Neural progenitor cell (in vitro differentiated cells): ENCODE data around the gene SLC22A23. TPM values are rescaled to one million over a fixed set of nuclear protein-coding genes. Genes with fewer than 3 reads are reported as not detected.
A peak's percentile ranks its signal among the peaks of the same experiment; 100 is the strongest.

Experiments
- DNase-seq: peaks from one replicate; pipeline ENCODE4 v3.0.0-alpha.2; 2016; ENCODE audit warnings: low spot score
- H2AFZ ChIP-seq: fragments of 200-600 bp; sonication (generic); replicated peaks from 2 replicates; pipeline ENCODE4 v1.6.1; 2016; ENCODE audit warnings: antibody characterized with exemption
- H3F3A ChIP-seq: fragments of 200-600 bp; sonication (generic); 2 replicates; pipeline ENCODE4 v1.6.1; 2016; ENCODE audit warnings: antibody characterized with exemption, low read depth
- H3K27ac ChIP-seq: fragments of 200-600 bp; sonication (generic); 2 replicates; pipeline ENCODE4 v1.5.1; 2016; ENCODE audit warnings: mild to moderate bottlenecking
- H3K27me3 ChIP-seq: fragments of 200-600 bp; sonication (generic); 2 replicates; pipeline ENCODE4 v1.6.1; 2016; ENCODE audit warnings: mild to moderate bottlenecking, moderate library complexity
- H3K36me3 ChIP-seq: fragments of 200-600 bp; sonication (generic); 2 replicates; pipeline ENCODE4 v1.5.1; 2016
- H3K4me1 ChIP-seq: fragments of 200-600 bp; sonication (generic); 2 replicates; pipeline ENCODE4 v1.6.1; 2016; ENCODE audit warnings: mixed run types
- H3K4me2 ChIP-seq: fragments of 200-600 bp; sonication (generic); 2 replicates; pipeline ENCODE4 v1.6.1; 2016
- H3K4me3 ChIP-seq: fragments of 200-600 bp; sonication (generic); 2 replicates; pipeline ENCODE4 v1.5.1; 2016
- H3K79me2 ChIP-seq: fragments of 200-600 bp; sonication (generic); 2 replicates; pipeline ENCODE4 v1.6.1; 2016; ENCODE audit warnings: low read depth
- H3K9ac ChIP-seq: fragments of 200-600 bp; sonication (generic); 2 replicates; pipeline ENCODE4 v1.6.1; 2016
- H3K9me3 ChIP-seq: fragments of 200-600 bp; sonication (generic); 2 replicates; pipeline ENCODE4 v1.5.1; 2016; ENCODE audit warnings: low read depth
- H4K20me1 ChIP-seq: fragments of 200-600 bp; sonication (generic); 2 replicates; pipeline ENCODE4 v1.6.1; 2016; ENCODE audit warnings: low read depth
- H3K27ac Mint-ChIP-seq: 3 replicates; pipeline ENCODE4 v1.8.0; 2021; ENCODE audit warnings: mixed read lengths
- H3K27me3 Mint-ChIP-seq: 2 replicates; pipeline ENCODE4 v1.8.0; 2022; ENCODE audit warnings: low read depth, mild to moderate bottlenecking, inconsistent platforms, moderate library complexity, mixed read lengths; ENCODE audit not compliant: insufficient read depth
- H3K36me3 Mint-ChIP-seq: 3 replicates; pipeline ENCODE4 v1.8.0; 2021; ENCODE audit warnings: mixed read lengths
- H3K4me1 Mint-ChIP-seq: 3 replicates; pipeline ENCODE4 v1.8.0; 2021; ENCODE audit warnings: mixed read lengths
- H3K4me3 Mint-ChIP-seq: 3 replicates; pipeline ENCODE4 v1.8.0; 2021; ENCODE audit warnings: mild to moderate bottlenecking, moderate library complexity, mixed read lengths
- H3K9me3 Mint-ChIP-seq: 3 replicates; pipeline ENCODE4 v1.8.0; 2020; ENCODE audit warnings: mixed read lengths
- EZH2 ChIP-seq: fragments of 200-600 bp; sonication (generic); IDR thresholded peaks from 2 replicates; pipeline ENCODE4 v1.6.1; 2017; ENCODE audit warnings: antibody characterized with exemption, mild to moderate bottlenecking, moderate library complexity
- EZH2phosphoT487 ChIP-seq: fragments of 200-600 bp; sonication (generic); IDR thresholded peaks from 2 replicates; pipeline ENCODE4 v1.6.1; 2017; ENCODE audit warnings: antibody characterized with exemption
- total RNA-seq: library from RNA; depleted of rRNA; stranded (reverse); fragments of >200 nt; gene quantifications from 2 replicates; pipeline ENCODE4 v1.2.3, GENCODE V29; 2015; ENCODE audit warnings: low replicate concordance
- TF ChIP-seq, protein P1 (sequence below): fragments of 200-600 bp; sonication (generic); IDR thresholded peaks from 2 replicates; pipeline ENCODE4 v1.5.1; 2017; ENCODE audit warnings: antibody characterized with exemption, mild to moderate bottlenecking

The SLC22A23 gene
- total RNA-seq, 1 donor from 2014 or later, result 0.99 TPM

DNA sequence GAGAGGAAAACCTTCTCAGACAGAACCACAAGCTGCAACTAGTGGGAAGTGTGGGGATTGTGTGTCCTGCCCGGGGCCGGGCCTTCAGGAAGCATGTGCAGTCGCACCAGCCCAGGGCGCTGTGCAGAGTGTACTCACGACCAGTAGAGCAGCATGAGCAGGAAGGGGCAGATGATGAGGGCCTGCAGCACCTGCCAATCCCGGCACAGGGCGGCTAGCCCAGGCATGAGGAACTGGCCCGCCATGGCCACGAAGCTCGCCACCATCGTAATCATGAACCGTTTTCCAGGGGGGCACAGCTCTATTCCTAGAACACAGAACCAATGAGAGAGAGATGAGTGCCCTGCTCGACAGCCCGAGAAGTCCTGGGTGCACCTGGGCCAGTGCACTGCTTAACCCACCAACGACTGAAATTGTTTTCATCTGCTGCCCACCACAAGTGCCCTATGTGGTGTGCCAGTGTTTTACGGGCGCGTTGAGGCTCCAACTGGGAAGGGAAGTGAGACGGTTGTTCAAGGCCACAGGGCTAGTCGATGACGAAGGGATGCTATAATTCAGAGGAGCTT is 133.1 kb downstream of the SLC22A23 start:
- Mint-ChIP-seq H3K27ac (no peak overlapping the region), H3K27me3 (peaks cover 2% of the 10 kb centered on the region), H3K9me3 (no peaks in the 10 kb centered on the region), H3K4me3 (no peak overlapping the region), H3K4me1 (peaks cover 74% of the 10 kb centered on the region), H3K36me3 (peaks cover 36% of the 10 kb centered on the region)
- no peak overlapping the region for H3K27ac ChIP-seq
- no peaks in the 10 kb centered on the region for H3K27me3 ChIP-seq
- H4K20me1 ChIP-seq, result no peaks in the 10 kb centered on the region
- H3K9ac ChIP-seq, result no peak overlapping the region
- no peak for DNase-seq
- TF ChIP-seq EZH2 (no peak), EZH2phosphoT487 (no peak)
- TF ChIP-seq, protein P1, sequence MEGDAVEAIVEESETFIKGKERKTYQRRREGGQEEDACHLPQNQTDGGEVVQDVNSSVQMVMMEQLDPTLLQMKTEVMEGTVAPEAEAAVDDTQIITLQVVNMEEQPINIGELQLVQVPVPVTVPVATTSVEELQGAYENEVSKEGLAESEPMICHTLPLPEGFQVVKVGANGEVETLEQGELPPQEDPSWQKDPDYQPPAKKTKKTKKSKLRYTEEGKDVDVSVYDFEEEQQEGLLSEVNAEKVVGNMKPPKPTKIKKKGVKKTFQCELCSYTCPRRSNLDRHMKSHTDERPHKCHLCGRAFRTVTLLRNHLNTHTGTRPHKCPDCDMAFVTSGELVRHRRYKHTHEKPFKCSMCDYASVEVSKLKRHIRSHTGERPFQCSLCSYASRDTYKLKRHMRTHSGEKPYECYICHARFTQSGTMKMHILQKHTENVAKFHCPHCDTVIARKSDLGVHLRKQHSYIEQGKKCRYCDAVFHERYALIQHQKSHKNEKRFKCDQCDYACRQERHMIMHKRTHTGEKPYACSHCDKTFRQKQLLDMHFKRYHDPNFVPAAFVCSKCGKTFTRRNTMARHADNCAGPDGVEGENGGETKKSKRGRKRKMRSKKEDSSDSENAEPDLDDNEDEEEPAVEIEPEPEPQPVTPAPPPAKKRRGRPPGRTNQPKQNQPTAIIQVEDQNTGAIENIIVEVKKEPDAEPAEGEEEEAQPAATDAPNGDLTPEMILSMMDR, result no peak
- no peak overlapping the region for H2AFZ ChIP-seq
- H3F3A ChIP-seq, result no peaks in the 10 kb centered on the region
- no peaks in the 10 kb centered on the region for H3K9me3 ChIP-seq
- no peaks in the 10 kb centered on the region for H3K36me3 ChIP-seq
- H3K4me2 ChIP-seq, result no peak overlapping the region
- no peaks in the 10 kb centered on the region for H3K4me1 ChIP-seq
- no peaks in the 10 kb centered on the region for H3K79me2 ChIP-seq
- no peak overlapping the region for H3K4me3 ChIP-seq

GRCh38 chr6:3323148-3323547 is 133.7 kb downstream of the SLC22A23 start:
- H3K79me2 ChIP-seq, result no peaks in the 10 kb centered on the region
- peaks cover 40% of the 10 kb centered on the region for H3K36me3 Mint-ChIP-seq
- H3K27ac ChIP-seq, result no peak overlapping the region
- H3K27me3 ChIP-seq, result no peaks in the 10 kb centered on the region
- H3K9me3 ChIP-seq, result no peaks in the 10 kb centered on the region
- H3K4me1 Mint-ChIP-seq, result peaks cover 71% of the 10 kb centered on the region
- H3K4me3 Mint-ChIP-seq, result no peak overlapping the region
- no peak overlapping the region for H3K4me2 ChIP-seq
- H3K9me3 Mint-ChIP-seq, result no peaks in the 10 kb centered on the region
- no peak for TF ChIP-seq EZH2
- TF ChIP-seq, protein P1, result no peak
- TF ChIP-seq EZH2phosphoT487, result no peak
- H3K9ac ChIP-seq, result no peak overlapping the region
- H3F3A ChIP-seq, result no peaks in the 10 kb centered on the region
- no peaks in the 10 kb centered on the region for H4K20me1 ChIP-seq
- H2AFZ ChIP-seq, result no peak overlapping the region
- H3K4me3 ChIP-seq, result no peak overlapping the region
- no peaks in the 10 kb centered on the region for H3K36me3 ChIP-seq
- peaks cover 5% of the 10 kb centered on the region for H3K27me3 Mint-ChIP-seq
- H3K27ac Mint-ChIP-seq, result no peak overlapping the region
- no peaks in the 10 kb centered on the region for H3K4me1 ChIP-seq
- DNase-seq, result no peak

- no peaks in the 10 kb centered on the region for H3K79me2 ChIP-seq
- DNase-seq, result no peak
Observed at GRCh38 chr6:3322366-3322890, 134.4 kb downstream of the SLC22A23 start.

More at GRCh38 chr6:3322366-3322890, 134.4 kb downstream of the SLC22A23 start:
- no peak overlapping the region for H3K4me2 ChIP-seq
- H3F3A ChIP-seq, result no peaks in the 10 kb centered on the region
- peaks cover 42% of the 10 kb centered on the region for H3K36me3 Mint-ChIP-seq
- H3K9me3 ChIP-seq, result no peaks in the 10 kb centered on the region
- H3K9ac ChIP-seq, result no peak overlapping the region
- peak overlapping the region; percentile 57 for H3K27ac Mint-ChIP-seq
- H3K4me1 Mint-ChIP-seq, result peaks cover 71% of the 10 kb centered on the region
- no peaks in the 10 kb centered on the region for H3K4me1 ChIP-seq
- TF ChIP-seq, protein P1, result no peak
- no peak for TF ChIP-seq EZH2phosphoT487
- TF ChIP-seq EZH2, result no peak
- H3K27me3 ChIP-seq, result no peaks in the 10 kb centered on the region
- H3K27ac ChIP-seq, result no peak overlapping the region
- H2AFZ ChIP-seq, result no peak overlapping the region
- H3K9me3 Mint-ChIP-seq, result no peaks in the 10 kb centered on the region
- no peaks in the 10 kb centered on the region for H4K20me1 ChIP-seq
- no peaks in the 10 kb centered on the region for H3K36me3 ChIP-seq
- H3K27me3 Mint-ChIP-seq, result peaks cover 7% of the 10 kb centered on the region
- H3K4me3 ChIP-seq, result no peak overlapping the region
- H3K4me3 Mint-ChIP-seq, result no peak overlapping the region
